HCT116 (cell line): ENCODE data around the gene SLC30A3.

Source experiments
- ATF3 ChIP-seq: IDR thresholded peaks from 2 replicates; pipeline ENCODE4 v1.6.1; 2012
- CEBPB ChIP-seq: IDR thresholded peaks from 2 replicates; pipeline ENCODE4 v1.6.1; 2012; ENCODE audit warnings: low read depth
- CTCF ChIP-seq, 3 experiments: fragments of 200-600 bp in 1 of 3; sonication (generic) in 1 of 3; IDR thresholded peaks in 2 of 3; conservative IDR thresholded peaks in 1 of 3; 2 replicates each; pipeline ENCODE4 v1.5.1; 2012 to 2017; ENCODE audit warnings: low read depth in 2 of 3, low read length in 2 of 3, antibody characterized with exemption in 1 of 3, borderline replicate concordance in 1 of 3, control low read depth in 1 of 3, mild to moderate bottlenecking in 1 of 3, mixed read lengths in 1 of 3, mixed run types in 1 of 3, moderate library complexity in 1 of 3; ENCODE audit not compliant: insufficient read depth in 1 of 3
- EZH2 ChIP-seq: fragments of 200-600 bp; sonication (generic); IDR thresholded peaks from 2 replicates; pipeline ENCODE4 v1.6.1; 2017; ENCODE audit warnings: antibody characterized with exemption, mixed run types
- EZH2phosphoT487 ChIP-seq: fragments of 200-600 bp; IDR thresholded peaks from 2 replicates; pipeline ENCODE4 v1.6.1; 2018; ENCODE audit warnings: antibody characterized with exemption, borderline replicate concordance
- FOSL1 ChIP-seq: IDR thresholded peaks from 2 replicates; pipeline ENCODE4 v1.6.1; 2012; ENCODE audit warnings: low read depth
- POLR2A ChIP-seq: IDR thresholded peaks from 2 replicates; pipeline ENCODE4 v1.7.0; 2011; ENCODE audit warnings: borderline replicate concordance; ENCODE audit not compliant: insufficient read depth, insufficient read length; ENCODE audit errors: extremely low read depth
- POLR2AphosphoS5 ChIP-seq: IDR thresholded peaks from 2 replicates; pipeline ENCODE4 v1.6.1; 2011; ENCODE audit warnings: mild to moderate bottlenecking, low read depth, low read length, moderate library complexity
- REST ChIP-seq: IDR thresholded peaks from 2 replicates; pipeline ENCODE4 v1.6.1; 2012; ENCODE audit warnings: low read depth
- SIN3A ChIP-seq: IDR thresholded peaks from 2 replicates; pipeline ENCODE4 v1.6.1; 2012; ENCODE audit warnings: low read depth
- SRF ChIP-seq: IDR thresholded peaks from 2 replicates; pipeline ENCODE4 v1.6.1; 2012; ENCODE audit warnings: low read depth
- YY1 ChIP-seq: IDR thresholded peaks from 2 replicates; pipeline ENCODE4 v1.6.1; 2011; ENCODE audit warnings: low read length, low read depth, moderate library complexity, mild to moderate bottlenecking; ENCODE audit not compliant: insufficient replicate concordance; ENCODE audit errors: extremely low read depth
- ZBTB33 ChIP-seq: IDR thresholded peaks from 2 replicates; pipeline ENCODE4 v1.6.1; 2011; ENCODE audit warnings: mild to moderate bottlenecking, low read length, moderate library complexity; ENCODE audit not compliant: insufficient replicate concordance; ENCODE audit errors: extremely low read depth
- TF ChIP-seq, protein P1 (sequence below): IDR thresholded peaks from 2 replicates; pipeline ENCODE4 v1.6.1; 2012

- no peak for TF ChIP-seq CTCF (IDR thresholded peaks at IDR 0.05 in 2 of 3, conservative IDR thresholded peaks at IDR 0.05 in 1 of 3; ENCODE audit: borderline replicate concordance in 1 of 3, insufficient read depth in 1 of 3, low read depth in 2 of 3, low read length in 2 of 3)
- TF ChIP-seq, protein P1, sequence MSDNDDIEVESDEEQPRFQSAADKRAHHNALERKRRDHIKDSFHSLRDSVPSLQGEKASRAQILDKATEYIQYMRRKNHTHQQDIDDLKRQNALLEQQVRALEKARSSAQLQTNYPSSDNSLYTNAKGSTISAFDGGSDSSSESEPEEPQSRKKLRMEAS, result no peak
- no peak for TF ChIP-seq POLR2AphosphoS5
- TF ChIP-seq POLR2A, result no peak
- no peak for TF ChIP-seq EZH2phosphoT487
- TF ChIP-seq YY1, result no peak
- TF ChIP-seq SRF, result no peak
- no peak for TF ChIP-seq ATF3
- TF ChIP-seq CEBPB, result no peak
- TF ChIP-seq FOSL1, result no peak
- no peak for TF ChIP-seq REST
- no peak for TF ChIP-seq SIN3A
- TF ChIP-seq EZH2, result no peak
- TF ChIP-seq ZBTB33, result no peak
These were observed 22.4 kb downstream of the SLC30A3 start for GRCh38 chr2:27240406-27240805.
